Renal cortical epithelial cell (primary cell): ENCODE data around the gene PLK3. TPM values are rescaled to one million over a fixed set of nuclear protein-coding genes. Genes with fewer than 3 reads are reported as not detected.

Experiments used
- total RNA-seq: library from RNA; depleted of rRNA; stranded (reverse); fragments of >200 nt; gene quantifications from 2 replicates; pipeline ENCODE4 v1.2.3, GENCODE V29; 2014

The PLK3 gene
- total RNA-seq, 1 donor from 2014 or later: 16.6 TPM

Other genes with a start within 250 kb of the PLK3 start
- 8.4 and 8.9 TPM in 2 replicates for gene TMEM53, start 125.9 kb upstream of the PLK3 start, total RNA-seq
- gene ARMH1, start 125.7 kb upstream of the PLK3 start, total RNA-seq: 6.7 TPM in 1 of 2 replicates, not detected in the other
- not detected in 2 replicates for gene RNU5D-1, start 69.2 kb upstream of the PLK3 start, total RNA-seq
- 0.94 and 15.5 TPM in 2 replicates for gene KIF2C, start 60.5 kb upstream of the PLK3 start, total RNA-seq
- gene RPS8, start 24.8 kb upstream of the PLK3 start, total RNA-seq: 915 and 2,161 TPM in 2 replicates
- 0.15 TPM in 1 of 2 replicates, not detected in the other for gene BEST4, start 12.2 kb upstream of the PLK3 start, total RNA-seq
- 0.30 and 1.7 TPM in 2 replicates for gene DYNLT4, start 7.0 kb downstream of the PLK3 start, total RNA-seq
- 1.2 and 4.4 TPM in 2 replicates for gene BTBD19, start 8.1 kb downstream of the PLK3 start, total RNA-seq
- gene PTCH2, start 42.9 kb downstream of the PLK3 start, total RNA-seq: 0.10 TPM in 1 of 2 replicates, not detected in the other
- 29.0 and 30.2 TPM in 2 replicates for gene EIF2B3, start 186.2 kb downstream of the PLK3 start, total RNA-seq
- 23.1 and 53.7 TPM in 2 replicates for gene HECTD3, start 210.9 kb downstream of the PLK3 start, total RNA-seq
- gene UROD, start 211.9 kb downstream of the PLK3 start, total RNA-seq: 81.5 and 156 TPM in 2 replicates